ENCODE measurements around the gene TMEM181.

DNA sequence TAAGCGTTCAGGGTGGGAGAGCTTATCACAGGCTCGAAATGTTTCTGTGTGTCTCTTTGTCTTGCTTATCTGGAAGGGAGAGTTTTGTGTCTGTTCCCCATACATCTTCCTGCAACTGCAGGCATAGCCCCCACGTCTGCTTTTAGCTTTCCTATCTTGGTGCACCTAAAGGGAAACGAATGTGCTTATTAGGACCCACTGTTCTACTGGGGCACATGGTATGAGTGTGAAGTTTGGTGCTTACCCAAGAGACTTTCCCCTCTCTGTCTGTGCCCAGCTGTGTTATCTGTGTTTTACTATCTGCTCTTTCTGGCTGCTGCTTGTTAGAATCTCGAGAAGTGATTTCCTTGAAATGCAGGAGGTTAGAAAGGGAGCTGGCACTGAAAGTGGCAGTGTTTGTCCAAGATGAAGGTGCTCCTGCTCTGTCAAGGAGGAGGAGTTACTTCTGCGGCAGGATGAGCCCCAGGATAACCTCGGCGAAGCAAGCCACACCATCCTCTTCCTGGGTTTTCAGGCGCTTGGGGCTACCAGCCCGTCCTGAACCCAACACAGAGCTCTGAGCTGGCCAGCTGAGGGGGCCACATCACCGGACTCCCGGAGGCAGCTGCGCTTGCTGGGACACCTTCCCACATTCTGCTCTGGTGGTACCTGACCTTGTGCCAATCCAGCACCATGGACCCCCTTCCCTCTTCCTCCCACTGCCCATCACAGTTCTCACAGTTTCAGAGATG is 61.2 kb downstream of the TMEM181 start:
- TF ChIP-seq, protein P1, sequence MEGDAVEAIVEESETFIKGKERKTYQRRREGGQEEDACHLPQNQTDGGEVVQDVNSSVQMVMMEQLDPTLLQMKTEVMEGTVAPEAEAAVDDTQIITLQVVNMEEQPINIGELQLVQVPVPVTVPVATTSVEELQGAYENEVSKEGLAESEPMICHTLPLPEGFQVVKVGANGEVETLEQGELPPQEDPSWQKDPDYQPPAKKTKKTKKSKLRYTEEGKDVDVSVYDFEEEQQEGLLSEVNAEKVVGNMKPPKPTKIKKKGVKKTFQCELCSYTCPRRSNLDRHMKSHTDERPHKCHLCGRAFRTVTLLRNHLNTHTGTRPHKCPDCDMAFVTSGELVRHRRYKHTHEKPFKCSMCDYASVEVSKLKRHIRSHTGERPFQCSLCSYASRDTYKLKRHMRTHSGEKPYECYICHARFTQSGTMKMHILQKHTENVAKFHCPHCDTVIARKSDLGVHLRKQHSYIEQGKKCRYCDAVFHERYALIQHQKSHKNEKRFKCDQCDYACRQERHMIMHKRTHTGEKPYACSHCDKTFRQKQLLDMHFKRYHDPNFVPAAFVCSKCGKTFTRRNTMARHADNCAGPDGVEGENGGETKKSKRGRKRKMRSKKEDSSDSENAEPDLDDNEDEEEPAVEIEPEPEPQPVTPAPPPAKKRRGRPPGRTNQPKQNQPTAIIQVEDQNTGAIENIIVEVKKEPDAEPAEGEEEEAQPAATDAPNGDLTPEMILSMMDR (IDR thresholded peaks at IDR 0.05), result no peak
- TF ChIP-seq POLR2A (IDR thresholded peaks at IDR 0.05), result no peak

Measured in esophagus squamous epithelium (tissue), 4 donors.